ENCODE measurements around the gene CAMKMT. TPM values are rescaled to one million over a fixed set of nuclear protein-coding genes. Genes with fewer than 3 reads are reported as not detected.

CAMKMT gene
- total RNA-seq, 4 donors from 2014 or later = 2.6 to 9.5 (median 5.2) TPM

- intact Hi-C loops (cut with DNase I; ENCODE audit: low total_unique reads) (no loop called here), in situ Hi-C loops (cut with MboI; ENCODE audit: low sequenced_read_pairs in 4 of 4) (no loop called here)
- no peak for TF ChIP-seq POLR2A (IDR thresholded peaks at IDR 0.05)
- TF ChIP-seq, protein P1, sequence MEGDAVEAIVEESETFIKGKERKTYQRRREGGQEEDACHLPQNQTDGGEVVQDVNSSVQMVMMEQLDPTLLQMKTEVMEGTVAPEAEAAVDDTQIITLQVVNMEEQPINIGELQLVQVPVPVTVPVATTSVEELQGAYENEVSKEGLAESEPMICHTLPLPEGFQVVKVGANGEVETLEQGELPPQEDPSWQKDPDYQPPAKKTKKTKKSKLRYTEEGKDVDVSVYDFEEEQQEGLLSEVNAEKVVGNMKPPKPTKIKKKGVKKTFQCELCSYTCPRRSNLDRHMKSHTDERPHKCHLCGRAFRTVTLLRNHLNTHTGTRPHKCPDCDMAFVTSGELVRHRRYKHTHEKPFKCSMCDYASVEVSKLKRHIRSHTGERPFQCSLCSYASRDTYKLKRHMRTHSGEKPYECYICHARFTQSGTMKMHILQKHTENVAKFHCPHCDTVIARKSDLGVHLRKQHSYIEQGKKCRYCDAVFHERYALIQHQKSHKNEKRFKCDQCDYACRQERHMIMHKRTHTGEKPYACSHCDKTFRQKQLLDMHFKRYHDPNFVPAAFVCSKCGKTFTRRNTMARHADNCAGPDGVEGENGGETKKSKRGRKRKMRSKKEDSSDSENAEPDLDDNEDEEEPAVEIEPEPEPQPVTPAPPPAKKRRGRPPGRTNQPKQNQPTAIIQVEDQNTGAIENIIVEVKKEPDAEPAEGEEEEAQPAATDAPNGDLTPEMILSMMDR (IDR thresholded peaks at IDR 0.05 in 4 of 5, conservative IDR thresholded peaks at IDR 0.05 in 1 of 5) = no peak
- H3K9me3 ChIP-seq = no peaks in the 10 kb centered on the region
- no peaks in the 10 kb centered on the region for H3K36me3 ChIP-seq
- no peak overlapping the region for H3K4me3 ChIP-seq
- ATAC-seq = no peak
- no peaks in the 10 kb centered on the region for H3K27me3 ChIP-seq
- H3K27ac ChIP-seq = no peak overlapping the region
- no peak for DNase-seq
- no peaks in the 10 kb centered on the region for H3K4me1 ChIP-seq
Measured at GRCh38 chr2:44770221-44771195, 408.8 kb downstream of the CAMKMT start.

DNA sequence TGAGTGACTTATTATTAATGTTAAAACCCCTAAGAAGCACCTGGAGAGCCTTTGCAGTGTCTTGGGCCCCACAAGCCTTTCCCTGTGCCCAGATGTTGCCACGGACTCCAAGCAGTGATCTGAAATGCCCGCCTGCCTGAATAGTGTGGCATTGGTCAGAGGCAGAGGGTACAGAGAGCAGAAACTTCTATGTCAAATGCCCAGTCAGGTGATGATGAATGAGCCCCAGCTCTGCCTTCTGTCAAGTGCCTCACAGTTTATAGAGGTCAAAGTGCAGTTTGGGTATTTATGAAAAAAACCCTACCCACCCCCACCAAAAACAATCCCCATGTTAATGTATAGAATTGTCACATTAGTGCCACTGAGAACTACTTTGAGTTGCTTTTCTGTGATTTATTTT is 409.8 kb downstream of the CAMKMT start:
- Histone ChIP-seq H3K9me3 (no peaks in the 10 kb centered on the region), H3K4me1 (no peaks in the 10 kb centered on the region), H3K27me3 (no peaks in the 10 kb centered on the region), H3K4me3 (no peak overlapping the region), H3K36me3 (no peaks in the 10 kb centered on the region), H3K27ac (no peak overlapping the region)
- in situ Hi-C loops (cut with MboI; ENCODE audit: low sequenced_read_pairs in 4 of 4) = no loop called here
- TF ChIP-seq POLR2A (IDR thresholded peaks at IDR 0.05) = no peak
- TF ChIP-seq, protein P1 (IDR thresholded peaks at IDR 0.05 in 4 of 5, conservative IDR thresholded peaks at IDR 0.05 in 1 of 5) = no peak
- DNase-seq (no peak), ATAC-seq (no peak)
- intact Hi-C loops (cut with DNase I; ENCODE audit: low total_unique reads) = no loop called here

DNA sequence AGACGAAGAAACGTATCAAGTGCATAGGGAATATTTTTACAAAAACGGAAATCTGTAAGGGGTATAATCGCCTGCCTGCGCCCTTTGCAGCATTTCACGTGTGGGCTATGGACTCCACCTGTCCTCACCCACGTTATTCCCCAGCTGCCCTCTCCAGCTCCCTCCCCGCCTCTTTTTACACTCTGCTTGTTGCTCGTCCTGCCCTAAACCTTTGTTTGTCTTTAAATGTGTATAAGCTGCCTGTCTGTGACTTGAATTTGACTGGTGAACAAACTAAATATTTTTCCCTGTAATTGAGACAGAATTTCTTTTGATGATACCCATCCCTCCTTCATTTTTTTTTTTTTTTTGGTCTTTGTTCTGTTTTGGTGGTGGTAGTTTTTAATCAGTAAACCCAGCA is 410.4 kb downstream of the CAMKMT start:
- Histone ChIP-seq H3K27ac (no peak overlapping the region), H3K9me3 (no peaks in the 10 kb centered on the region), H3K27me3 (no peaks in the 10 kb centered on the region), H3K36me3 (no peaks in the 10 kb centered on the region), H3K4me3 (no peak overlapping the region), H3K4me1 (no peaks in the 10 kb centered on the region)
- DNase-seq (no peak), ATAC-seq (no peak)
- intact Hi-C loops (cut with DNase I; ENCODE audit: low total_unique reads) (no loop called here), in situ Hi-C loops (cut with MboI; ENCODE audit: low sequenced_read_pairs in 4 of 4) (no loop called here)
- TF ChIP-seq POLR2A (IDR thresholded peaks at IDR 0.05) = no peak
- TF ChIP-seq, protein P1 (IDR thresholded peaks at IDR 0.05 in 4 of 5, conservative IDR thresholded peaks at IDR 0.05 in 1 of 5) = no peak

GRCh38 chr2:44772669-44773378 is 411.1 kb downstream of the CAMKMT start:
- TF ChIP-seq, protein P1 (IDR thresholded peaks at IDR 0.05 in 4 of 5, conservative IDR thresholded peaks at IDR 0.05 in 1 of 5) = no peak
- TF ChIP-seq POLR2A (IDR thresholded peaks at IDR 0.05) = no peak
- ATAC-seq = no peak

More at GRCh38 chr2:44772669-44773378, 411.1 kb downstream of the CAMKMT start:
- no peak for DNase-seq
- Histone ChIP-seq H3K27me3 (no peaks in the 10 kb centered on the region), H3K27ac (no peak overlapping the region), H3K9me3 (no peaks in the 10 kb centered on the region), H3K4me3 (no peak overlapping the region), H3K36me3 (no peaks in the 10 kb centered on the region), H3K4me1 (no peaks in the 10 kb centered on the region)
- in situ Hi-C loops (cut with MboI; ENCODE audit: low sequenced_read_pairs in 4 of 4) (no loop called here), intact Hi-C loops (cut with DNase I; ENCODE audit: low total_unique reads) (no loop called here)

Data from gastrocnemius medialis (tissue), 4 donors.